Inflammatory macrophage treated with lipopolysaccharide for 1 hour (primary cell): ENCODE results near the gene USP7.
"Not testable (repeated sequence)": the region's sequence is repeated elsewhere in the genome, so short reads cannot be mapped to it uniquely, and the experiment has no call there.

Source experiments
- DNase-seq, 2 donors: peaks; one replicate each; pipeline ENCODE4 v3.0.0-alpha.2; 2020 to 2022

Gene USP7

DNA sequence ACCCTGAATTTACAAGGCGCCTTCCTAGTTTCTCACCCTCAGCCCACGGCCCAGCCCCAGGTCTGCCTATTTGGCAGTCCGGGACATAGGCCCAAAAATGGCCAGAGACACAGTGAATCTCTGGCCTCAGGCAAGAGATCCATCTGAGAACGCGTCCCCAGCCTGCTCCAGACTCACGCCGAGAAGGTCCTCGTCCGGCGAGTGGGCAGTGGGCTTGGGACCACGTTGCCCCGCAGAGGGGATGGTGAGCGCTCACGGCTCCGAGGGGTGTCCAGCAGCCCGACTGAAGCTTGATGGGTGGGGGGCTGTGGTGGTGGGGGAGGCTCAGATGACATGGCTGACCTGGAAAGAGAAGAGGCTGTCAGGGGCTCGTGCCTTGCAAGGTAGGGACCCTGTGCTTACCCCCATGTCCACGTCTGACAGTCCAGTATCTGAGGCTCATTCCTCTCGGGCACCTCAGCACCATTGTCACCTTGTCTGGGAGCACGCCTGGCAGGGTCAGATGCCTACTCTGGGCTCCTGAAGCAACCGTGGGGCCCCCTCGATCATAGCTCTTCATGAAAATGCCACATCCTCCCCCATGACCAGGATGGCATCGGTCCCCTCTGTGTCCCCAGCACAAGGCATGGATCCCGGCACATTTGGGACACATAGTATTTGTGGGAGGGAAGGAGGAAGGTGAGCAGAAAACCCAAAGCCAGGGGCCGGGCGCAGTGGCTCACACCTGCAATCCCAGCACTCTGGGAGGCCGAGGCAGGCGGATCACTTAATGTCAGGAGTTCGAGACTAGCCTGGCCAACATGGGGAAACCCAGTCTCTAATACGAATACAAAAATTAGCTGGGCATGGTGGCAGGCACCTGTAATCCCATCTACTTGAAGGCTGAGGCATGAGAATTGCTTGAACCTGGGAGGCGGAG is 104.5 kb downstream of the USP7 start:
- DNase-seq, result no peak

DNA sequence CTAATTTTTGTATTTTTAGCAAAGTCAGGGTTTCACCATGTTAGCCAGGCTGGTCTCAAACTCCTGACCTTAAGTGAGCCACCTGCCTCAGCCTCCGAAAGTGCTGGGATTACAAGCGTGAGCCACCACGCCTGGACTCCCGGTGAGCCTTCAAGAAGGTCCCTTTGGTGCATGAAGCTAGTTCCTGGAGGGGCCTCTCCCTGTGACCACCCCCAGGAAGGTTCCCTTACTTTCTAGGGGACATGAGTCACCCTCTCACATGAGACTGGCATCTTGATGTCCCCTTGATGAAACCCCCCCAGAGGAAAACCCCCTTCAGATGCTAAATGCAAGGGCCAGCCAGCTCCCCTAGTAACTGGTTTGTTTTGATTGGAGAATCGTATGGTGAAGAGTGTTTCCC is 107.7 kb downstream of the USP7 start:
- no peak for DNase-seq

DNA sequence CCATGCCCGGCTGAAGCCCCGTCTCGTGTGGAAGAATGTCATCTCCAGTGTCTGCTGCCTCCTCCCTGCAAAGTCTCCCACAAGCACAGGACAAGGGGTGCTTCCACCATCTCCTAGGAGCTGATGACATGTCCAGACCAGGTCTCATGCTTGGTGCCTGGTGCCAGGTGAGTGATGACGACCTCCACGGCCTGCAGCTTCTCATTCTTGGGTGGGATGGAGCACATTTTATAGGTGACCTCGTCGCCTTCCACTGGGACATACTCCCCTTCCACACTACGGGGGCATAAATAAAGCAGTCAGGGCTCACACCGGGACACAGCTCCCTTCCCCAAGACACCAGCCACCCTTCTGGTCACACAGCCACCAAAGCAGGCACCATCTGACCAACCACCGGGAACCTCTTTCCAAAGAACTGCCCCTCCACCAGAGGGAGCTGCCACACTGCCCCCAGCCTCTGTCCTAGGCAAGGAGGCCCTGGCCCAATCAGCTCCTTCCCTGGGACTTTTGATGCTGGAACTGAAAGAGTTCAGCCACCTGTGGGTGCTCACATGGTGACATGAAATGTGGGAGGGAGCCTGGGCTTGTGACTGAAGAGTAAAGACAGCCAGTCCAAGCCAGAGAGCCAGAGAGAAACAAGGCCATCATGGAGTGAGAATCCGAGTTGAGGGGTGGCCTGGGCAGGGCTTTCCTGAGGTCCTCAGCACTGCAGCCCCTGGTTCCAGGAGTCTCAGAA is 108.5 kb downstream of the USP7 start:
- no peak for DNase-seq

DNA sequence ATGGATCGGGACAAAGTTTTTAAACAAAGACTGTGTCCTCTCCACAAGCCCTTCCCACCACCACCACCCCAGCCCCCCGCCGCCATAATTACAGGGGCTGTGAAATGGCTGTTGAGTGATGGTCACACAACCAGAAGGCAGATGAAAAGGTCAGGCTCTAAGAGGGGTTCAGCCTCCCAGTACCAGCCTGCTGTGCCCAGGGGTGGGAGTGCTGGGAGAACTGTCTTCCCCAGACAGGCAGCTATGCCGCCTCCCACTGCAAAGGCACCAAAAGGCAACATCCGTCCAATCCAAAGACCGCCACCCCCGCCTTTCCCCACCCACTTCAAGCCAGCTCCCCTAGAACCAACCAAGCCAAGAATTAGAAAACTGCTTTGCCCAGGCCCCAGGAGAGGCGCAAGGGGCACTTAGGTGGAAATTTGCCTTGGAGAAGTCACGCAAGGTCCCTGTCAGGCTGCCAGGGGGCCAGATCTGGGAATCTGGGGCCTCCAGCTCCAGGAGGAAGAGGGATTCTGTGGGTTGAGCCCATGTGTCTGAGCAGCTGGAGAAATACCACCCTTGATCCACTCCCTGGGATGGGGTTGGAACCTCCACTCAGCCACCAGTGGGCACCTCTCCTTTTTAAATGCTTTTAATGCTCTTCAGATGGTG is 109.3 kb downstream of the USP7 start:
- no peak for DNase-seq

DNA sequence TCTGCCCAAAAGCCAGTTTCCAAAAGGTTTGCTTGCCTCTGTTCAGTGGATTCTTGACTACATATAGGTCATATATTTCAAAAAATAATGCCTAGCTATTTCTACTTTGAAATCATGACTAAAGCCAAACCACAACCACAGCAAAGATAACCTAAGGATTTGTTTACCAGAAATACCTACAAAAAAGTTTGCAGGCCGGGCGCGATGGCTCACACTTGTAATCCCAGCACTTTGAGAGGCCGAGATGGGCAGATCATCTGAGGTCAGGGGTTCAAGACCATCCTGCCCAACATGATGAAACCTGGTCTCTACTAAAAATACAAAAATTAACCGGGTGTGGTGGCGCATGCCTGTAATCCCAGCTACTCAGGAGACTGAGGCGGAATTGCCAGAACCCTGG is 110.1 kb downstream of the USP7 start:
- no peak for DNase-seq

DNA sequence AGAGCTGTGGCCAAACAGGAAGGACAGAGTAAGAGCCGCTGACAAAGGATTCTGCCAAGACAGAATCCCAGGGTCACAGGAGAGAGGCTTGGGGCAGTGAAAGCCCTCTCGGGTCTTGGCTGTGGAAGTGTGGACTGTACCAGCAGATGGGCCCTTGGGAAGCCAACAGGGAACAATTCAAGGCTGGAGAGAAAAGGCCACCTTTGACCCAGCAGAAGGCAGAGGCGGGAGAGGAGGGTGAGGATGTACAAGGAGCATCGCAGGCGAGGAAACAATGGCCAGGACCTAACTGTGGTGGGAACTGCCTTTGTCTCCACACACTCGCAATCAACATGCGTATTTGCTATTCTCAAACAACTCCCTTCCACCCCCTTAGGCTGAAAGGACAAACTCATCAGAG is 110.6 kb downstream of the USP7 start:
- no peak for DNase-seq

DNA sequence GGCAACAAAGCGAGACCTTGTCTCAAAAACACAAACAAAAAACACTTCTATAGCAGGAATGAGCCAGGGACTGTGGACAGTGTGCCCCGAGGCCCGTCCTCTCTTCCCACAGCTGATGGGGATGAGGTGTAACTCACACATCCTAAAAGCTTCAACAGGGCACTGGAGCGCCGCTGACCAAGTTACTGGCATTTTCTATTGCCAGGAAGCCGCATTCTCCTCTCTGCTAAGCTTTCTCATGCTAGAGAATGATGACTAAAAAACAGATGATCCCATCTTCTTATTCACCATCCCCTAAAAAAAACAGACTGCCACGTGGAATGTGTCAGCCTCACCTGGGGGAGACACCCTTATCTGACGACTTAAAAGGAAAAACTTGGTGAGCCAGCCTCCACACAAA is 111.2 kb downstream of the USP7 start:
- DNase-seq, result no peak

DNA sequence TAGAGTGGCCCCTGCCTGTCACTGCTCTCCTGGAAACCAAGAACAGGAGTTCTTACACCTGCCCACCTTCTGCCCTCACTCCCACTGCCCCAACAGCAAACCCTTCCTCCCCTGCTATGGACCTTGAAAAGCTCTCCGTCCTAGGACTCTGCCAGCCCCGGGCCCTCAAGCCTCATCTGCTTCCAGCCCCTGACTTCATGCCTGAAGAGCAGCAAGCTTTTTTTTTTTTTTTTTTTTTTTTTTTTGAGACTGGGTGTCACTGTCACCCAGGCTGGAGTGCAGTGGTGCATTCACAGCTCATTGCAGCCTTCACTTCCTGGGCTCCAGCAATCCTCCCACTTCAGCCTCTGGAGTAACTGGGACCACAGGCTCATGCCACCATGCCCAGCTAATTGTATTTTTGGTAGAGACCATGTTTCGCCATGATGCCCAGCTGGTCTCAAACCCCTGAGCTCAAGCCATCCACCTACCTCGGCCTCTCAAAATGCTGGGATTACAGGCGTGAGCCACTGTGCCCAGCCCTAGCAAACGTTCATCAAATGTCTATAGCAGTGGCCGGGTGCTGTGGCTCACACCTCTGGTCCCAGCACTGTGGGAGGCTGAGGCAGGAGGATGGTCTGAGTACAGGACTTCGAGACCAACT is 111.8 kb downstream of the USP7 start:
- no peak for DNase-seq

DNA sequence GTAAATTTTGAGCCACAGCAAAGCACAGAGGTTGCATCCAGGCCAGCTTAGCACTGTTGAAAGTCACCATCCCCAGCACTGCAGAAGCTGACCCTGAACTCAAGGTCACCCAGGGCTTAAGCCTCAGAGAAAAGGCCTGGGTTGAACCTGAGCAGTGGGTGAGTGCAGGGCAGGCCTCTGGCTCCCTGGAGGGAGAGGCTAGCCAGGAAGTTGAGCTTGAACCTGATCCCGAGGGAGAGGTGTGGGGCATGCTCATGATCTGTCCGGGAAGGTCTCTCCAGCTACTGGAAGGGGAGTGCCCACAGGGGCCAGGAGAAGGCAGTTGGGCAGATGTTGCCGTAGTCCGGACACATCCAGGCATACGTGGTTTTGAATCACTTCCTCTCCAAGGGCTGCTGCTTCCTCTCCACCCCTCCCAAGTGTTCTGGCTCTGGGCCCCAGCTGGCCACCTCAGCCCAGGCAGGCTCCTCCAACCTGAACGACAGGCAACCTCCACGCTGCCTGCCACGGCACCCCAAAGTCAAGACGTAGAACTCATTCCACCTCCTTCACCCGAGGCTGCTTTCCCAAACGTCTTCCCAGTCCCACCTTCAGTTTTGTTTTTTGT is 113.3 kb downstream of the USP7 start:
- DNase-seq, result peak; percentile 42 to 51

DNA sequence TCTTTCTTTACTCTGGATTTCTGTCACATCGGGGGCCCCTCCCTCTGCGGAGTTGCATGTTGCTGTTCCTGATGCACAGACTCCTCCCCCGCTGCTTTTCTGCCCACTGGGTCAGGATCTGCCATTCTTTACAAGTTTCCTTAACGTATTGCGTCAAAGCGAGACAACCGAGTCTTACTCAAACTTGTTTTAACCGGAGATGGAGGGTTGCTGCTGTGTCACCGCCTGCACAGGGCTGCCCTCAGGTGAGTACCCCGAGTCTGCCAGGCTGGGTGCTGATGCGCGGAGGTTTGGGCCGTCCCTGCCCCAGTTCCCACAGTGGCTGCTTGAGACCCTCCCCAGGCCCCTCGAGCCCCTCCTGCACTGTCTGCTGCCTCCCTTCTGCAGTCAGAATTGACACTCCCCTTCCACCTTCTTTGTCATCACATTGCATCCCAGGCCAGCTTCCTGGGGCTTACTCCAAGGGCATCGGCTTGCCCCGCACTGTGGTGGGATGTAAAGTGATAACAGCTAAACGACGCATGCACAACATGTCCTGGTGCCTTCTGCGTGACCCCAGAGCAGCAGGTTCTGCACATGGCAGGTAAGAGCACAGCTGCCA is 114.2 kb downstream of the USP7 start:
- no peak for DNase-seq

DNA sequence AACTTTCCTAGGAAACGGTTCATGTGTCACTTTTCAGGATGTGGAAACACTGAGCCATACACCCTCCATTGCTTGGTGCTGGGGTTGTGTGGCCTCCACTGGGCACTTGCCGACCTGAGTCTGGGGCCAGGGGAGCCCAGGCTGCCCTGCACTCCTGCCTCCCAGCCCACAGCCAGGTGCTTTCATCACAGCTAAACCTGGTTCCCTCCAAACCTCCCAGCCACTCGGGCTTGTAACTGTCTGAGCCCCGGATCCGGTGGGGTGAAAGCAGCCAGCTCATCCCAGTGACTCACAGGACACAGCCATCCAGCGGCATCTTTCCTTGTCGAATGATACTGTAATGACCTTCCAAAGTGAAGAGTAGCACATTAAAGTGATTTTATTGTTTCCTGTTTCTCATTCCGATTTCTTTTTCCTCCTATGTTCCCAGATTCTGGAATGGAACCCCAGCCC is 114.7 kb downstream of the USP7 start:
- no peak for DNase-seq

DNA sequence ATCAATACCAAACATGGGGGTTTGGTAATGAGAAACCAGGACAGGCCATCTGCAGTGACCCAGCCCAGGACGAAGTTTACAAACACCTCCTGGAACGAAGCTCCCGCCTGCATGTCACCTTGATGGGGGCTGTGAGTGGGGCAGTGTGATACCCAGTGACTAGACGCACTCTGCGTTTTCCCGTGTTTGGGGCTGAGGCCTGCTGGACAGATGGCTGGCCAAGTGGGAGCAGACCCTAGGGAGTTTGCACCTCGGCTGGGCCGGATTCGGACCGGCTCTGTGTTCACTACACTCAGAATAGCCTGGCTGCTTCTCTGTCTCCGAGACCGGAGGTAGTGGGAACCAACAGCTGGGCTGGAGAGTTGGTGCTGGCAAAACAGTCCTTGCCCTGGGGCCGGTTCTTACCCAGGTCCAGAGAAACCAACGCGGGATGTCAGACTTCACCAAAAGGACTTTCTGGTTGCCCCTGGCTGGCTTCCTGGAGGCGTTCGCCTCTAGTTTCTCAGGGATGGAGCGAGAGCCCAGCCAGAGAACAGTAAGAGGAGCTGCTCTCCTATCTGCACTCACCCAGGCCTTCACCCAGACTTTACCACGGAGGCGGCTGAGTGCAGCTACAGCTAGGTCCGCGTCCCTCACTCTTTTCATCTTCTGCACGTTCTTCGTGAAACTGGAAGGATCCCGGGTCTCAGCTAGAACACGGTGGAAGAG is 115.3 kb downstream of the USP7 start:
- DNase-seq, result no peak

DNA sequence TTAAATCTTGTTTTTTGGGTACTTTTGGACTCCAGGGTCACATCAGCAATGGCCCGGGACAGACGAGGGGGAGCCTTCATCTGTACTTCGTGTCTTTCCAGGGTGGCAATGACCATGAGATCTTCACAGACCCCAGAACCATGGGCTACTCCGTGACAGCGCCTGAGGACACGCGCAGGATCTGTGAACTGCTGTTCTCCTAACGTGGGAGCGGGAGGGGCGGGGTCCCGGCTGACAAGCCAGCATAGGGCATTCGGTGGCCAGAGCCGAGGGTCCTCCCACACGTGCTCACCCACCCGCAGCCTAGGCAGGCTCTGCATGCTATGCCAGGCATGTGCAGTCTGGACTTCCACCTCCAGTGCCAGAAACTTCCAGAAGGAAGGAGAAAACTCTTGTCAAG is 116.1 kb downstream of the USP7 start:
- no peak for DNase-seq

DNA sequence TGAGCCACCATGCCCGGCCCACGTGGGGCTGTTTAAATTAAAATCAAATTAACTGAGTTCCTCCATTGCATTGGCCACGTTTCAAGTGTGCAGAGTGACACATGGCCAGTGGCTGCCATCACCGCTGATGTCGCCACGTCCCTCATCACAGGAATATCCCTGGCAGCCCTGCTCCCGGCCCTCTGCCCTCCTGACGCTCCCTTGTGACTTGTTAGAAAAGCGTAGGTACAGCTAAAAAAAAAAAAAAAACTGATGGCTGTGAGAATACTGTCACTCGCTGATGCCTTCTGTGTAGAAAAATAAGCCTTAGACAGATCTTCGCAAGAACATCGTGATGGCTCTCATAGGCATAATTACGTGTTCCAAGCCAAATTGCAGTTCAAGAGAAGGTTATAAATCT is 116.6 kb downstream of the USP7 start:
- no peak for DNase-seq

DNA sequence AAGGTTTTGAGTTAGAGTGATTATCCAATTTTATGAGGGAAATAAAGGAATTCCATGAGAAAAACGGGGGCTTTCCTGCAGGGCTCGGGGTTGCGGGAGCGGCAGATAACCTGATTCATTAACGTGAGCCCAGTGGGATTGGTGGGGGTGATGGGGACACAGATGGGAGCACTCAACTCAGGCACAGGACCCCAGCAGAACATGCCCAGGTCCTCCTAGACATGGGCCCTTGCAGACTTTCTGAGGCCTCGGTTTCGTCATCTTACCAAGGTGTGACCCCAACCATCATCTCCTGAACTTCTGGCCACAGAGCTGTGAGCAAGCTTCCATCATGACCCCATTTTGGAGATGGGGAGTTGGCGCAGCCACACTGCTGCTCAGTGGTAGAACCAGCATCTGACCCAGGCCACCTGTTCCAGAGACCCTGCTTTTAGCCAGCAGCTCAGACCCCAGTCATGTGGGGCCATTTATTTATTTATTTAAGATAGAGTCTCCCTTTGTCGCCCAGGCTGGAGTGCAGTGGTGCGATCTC is 117.2 kb downstream of the USP7 start:
- no peak for DNase-seq

DNA sequence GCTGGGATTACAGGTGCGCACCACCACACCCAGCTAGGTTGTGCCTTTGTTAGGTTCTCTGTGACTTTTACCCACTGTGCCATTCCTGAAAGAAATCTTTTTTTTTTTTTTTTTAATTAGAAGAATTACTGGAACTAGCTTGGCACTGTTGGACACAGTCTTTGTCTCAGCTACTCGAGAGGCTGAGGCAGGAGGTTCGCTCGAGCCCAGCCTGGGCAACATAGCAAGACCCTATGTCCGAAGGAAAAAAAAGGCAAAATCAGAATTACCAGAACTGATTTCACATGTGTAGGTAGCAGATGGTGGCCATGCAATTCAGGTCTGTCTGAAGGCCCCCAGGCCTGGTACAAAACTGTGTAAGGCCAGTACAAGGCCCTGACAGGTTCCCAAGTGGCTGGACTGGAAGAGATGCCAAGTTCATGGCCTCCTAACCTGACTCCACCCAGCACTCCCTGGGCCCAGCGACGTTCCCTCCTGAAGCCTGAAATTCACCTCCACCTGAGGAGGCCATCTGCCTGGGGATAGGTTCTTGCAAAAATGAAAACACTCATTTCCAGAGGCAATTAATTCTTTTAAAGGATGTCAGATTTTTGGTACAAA is 117.9 kb downstream of the USP7 start:
- no peak for DNase-seq

DNA sequence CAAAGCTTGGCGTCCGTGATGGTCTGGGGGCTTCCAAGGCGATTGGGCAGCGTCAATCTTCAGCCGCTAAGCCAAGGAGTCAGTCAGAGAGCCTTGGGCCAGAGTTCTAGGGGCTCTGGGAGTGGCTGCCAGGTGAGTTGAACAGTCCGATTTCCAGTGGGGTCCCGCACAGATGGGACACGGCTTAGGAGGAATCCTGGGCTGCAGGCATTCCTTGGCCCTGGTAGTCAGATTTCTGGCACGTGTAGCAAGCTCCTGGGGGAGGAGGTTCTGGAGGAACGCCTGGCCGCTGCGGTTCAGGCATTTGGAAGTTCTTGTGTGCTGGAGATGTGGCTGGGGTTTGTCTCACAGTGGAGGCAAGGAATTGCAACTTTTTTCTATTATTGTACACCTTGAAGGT is 120.4 kb downstream of the USP7 start:
- DNase-seq, result not testable (repeated sequence)
